GM18909 (cell line): ENCODE data around the gene SF3A1.
"Not testable (repeated sequence)": the region's sequence is repeated elsewhere in the genome, so short reads cannot be mapped to it uniquely, and the experiment has no call there.

ENCODE experiments used
- ATAC-seq: cut with Tn5 transposase; IDR thresholded peaks from one replicate; pipeline ENCODE4 v1.9.1; 2021; ENCODE audit warnings: mild to moderate bottlenecking; ENCODE audit not compliant: unreplicated experiment, poor library complexity

Gene SF3A1

DNA sequence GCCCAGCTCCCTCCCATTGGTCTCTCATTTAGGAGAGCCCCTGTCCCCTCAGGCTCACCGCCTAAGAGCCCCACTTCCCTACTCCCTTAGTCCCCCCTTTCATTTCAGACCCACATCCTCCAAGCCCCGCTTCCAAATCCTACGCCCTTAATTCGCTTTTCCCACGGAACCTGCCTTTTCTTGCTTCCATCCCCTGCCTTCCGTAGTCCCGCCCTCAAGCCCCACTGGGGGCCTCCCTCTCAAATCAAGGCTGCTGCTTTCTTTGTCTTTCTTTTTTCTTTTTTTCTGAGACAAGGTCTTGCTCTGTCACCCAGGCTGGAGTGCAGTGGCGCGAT, 509 bp upstream of the SF3A1 start:
- no peak for ATAC-seq

GRCh38 chr22:30354644-30355043, 2.0 kb downstream of the SF3A1 start:
- no peak for ATAC-seq

GRCh38 chr22:30351226-30351625, 5.5 kb downstream of the SF3A1 start:
- no peak for ATAC-seq

DNA sequence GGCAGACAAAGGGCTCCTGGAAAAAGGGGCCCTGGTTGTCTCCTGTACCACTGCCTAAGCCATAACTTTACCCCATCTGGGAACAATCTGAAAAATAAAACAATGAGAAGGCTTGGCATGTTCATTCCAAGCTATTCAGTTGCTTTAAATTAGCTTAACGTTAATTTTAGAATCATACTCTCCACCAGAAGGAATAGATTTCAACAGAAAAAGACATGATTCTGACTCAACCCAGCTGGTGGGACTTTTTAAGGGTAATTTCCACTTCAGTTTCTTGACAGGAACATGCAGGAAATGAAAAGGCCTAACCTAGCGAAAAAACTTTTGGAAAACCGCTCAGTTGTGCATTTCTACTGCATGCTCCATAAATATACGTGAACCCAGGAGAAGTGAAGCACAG, 7.9 kb downstream of the SF3A1 start:
- no peak for ATAC-seq

GRCh38 chr22:30348404-30348803, 8.3 kb downstream of the SF3A1 start:
- ATAC-seq = no peak

DNA sequence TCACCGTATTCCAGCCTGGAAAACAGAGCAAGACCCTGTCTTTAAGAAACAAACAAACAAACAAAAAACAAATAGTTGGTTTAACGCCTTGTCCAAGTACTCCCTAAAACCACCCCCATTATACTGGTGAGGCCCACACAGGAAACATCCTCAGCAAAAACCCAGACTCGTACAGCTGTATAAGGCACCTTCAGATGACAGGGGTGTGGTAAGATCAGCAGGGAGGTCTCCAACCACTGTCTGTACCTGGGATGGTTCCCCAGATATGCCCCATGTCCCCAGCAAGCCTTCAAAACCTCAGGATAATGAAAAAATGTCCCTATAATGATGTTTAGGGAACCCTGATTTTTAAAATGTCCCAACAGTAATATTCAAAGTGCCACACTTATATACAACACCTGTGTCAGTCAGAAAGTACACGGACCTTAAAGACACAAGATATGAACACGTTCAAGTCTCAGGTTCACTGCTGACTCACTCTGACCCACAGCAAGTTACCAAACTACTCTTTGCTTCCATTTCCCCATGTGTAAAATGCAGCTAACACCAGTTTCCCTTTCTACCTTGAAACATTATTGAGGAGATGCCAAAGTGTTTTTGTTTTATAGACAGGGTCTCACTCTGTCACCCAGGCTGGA, 9.3 kb downstream of the SF3A1 start:
- ATAC-seq = no peak

- no peak for ATAC-seq
Observed at GRCh38 chr22:30344447-30345200, 12.1 kb downstream of the SF3A1 start.

GRCh38 chr22:30340911-30341685, 15.6 kb downstream of the SF3A1 start:
- ATAC-seq = no peak

DNA sequence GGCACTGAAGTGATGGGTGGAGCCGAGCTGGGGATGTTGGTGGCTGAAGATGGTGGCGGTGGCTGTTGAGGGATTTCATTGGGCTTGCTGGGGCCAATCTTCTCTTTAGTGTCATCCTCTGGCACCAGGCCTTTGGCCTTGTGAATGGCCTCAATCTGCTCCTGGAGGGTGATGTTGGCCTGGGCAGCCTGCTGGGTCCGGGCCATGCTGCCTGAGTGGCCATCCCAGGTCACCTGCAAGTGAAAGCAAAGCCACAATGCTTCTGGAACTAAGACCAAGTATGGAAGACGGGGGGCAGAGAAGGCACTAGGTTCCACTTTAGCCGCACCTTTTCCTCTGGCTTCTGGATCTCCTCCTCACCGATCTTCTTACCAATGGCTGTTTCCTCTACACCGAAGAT, 17.9 kb downstream of the SF3A1 start:
- ATAC-seq = no peak

GRCh38 chr22:30338341-30338740, 18.4 kb downstream of the SF3A1 start:
- not testable (repeated sequence) for ATAC-seq

GRCh38 chr22:30337461-30337778, 19.3 kb downstream of the SF3A1 start:
- ATAC-seq = no peak

DNA sequence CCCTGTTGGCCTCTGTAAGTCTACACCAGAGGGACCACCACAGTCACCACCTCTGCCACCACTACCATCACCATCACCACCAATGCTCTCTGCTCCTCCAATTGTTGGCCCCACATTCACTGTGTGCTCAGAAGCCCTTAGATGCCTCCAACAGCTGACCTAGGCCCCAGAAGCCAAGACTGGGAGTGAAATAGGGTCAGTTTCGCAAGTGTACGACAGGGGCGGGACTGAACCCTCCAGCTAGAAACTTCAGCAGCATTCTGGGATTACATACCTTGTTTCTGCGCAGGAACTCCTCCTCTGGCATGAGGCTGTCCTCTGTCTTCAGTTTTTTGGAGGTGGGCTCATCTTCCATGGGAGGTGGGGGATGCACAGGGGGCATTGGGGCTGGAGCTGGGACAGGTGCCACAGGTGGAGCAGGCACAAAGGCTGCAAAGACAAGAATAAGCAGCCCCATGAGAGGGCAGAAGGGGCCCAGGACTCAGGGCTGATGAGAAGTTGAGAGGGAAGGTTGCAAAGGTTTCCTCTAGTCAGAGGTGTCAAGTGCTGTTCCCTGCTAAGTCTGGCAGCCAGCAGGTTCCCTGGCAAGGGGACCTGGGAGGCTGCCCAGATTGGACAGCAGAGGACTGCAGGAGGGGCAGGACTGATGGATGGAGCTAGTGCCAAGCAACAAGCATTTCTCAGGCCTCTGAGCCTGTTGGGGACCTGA, 19.8 kb downstream of the SF3A1 start:
- ATAC-seq = no peak

DNA sequence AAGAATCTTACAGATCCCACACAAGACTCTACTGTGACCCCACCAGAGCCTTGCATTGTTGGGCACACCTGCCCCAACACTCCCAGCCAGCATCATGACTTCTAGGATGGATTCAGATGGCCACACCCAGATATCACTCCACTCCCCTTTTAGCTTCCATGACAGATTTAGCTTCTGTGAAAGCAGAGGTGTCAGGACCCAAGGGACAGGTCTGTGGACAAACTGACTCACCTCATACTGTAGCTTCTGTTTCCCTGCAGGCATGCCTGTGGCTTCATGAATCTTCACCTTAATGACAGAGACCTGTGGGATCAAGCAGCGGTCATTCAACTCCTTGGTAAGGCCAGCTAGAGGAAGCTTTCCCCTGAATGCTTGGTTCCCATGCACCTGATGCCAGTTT, 21.5 kb downstream of the SF3A1 start:
- no peak for ATAC-seq

GRCh38 chr22:30334646-30335045, 22.0 kb downstream of the SF3A1 start:
- no peak for ATAC-seq

DNA sequence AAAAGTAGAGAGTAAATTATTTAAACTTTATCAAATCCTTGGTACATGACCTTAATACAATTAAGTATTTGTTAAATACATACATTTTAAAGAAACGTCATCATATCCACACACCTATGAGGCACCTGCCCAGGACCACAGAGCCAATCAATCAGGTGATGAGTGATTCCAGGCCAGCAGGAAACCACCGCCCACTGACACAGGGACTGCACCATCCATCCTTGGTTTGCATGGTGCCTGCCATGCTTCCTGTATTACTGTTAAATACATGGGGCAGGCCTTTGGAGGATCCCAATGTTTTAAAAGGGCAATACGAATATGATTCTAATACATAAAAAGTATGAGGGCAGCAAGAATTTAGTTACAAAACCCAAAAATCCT, 23.0 kb downstream of the SF3A1 start:
- no peak for ATAC-seq

GRCh38 chr22:30332994-30333706, 23.5 kb downstream of the SF3A1 start:
- ATAC-seq = no peak

GRCh38 chr22:30332551-30332950, 24.1 kb downstream of the SF3A1 start:
- no peak for ATAC-seq

DNA sequence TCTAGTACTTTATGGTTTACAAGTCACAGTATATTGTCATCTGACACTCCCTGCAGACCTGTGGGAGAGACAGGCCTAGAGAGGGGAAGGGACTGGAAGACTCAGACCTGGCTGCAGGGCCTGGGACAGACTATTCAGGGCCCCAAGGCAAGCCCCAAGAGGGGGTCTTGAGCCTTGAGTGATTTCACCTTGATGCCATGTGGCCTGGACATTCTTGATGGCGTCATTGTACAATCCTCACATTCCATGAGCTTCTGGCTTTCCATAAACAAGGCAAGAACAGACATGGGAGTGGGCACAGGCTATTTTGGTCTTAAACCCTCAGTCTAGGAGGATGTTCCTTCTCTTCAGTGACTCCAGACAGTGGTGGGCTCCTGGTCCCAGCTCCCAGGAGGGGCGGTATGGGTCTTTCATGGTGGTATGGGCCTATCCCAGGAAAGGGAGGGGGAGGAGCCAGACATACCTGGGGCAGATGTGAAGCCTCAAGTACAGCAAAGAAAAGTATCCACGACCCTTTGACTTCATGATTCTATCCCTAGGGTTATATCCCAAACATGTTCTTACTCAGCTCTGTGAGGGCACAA, 28.1 kb downstream of the SF3A1 start:
- no peak for ATAC-seq

GRCh38 chr22:30327864-30328345, 28.8 kb downstream of the SF3A1 start:
- ATAC-seq = no peak
